Fibroblast of gingiva (primary cell): ENCODE measurements around the gene RIN2.
A peak's percentile ranks its signal among the peaks of the same experiment; 100 is the strongest.

Source experiments
- DNase-seq: peaks from one replicate; pipeline ENCODE4 v3.0.0-alpha.2; 2011; ENCODE audit warnings: low read depth

Gene RIN2, protein sequence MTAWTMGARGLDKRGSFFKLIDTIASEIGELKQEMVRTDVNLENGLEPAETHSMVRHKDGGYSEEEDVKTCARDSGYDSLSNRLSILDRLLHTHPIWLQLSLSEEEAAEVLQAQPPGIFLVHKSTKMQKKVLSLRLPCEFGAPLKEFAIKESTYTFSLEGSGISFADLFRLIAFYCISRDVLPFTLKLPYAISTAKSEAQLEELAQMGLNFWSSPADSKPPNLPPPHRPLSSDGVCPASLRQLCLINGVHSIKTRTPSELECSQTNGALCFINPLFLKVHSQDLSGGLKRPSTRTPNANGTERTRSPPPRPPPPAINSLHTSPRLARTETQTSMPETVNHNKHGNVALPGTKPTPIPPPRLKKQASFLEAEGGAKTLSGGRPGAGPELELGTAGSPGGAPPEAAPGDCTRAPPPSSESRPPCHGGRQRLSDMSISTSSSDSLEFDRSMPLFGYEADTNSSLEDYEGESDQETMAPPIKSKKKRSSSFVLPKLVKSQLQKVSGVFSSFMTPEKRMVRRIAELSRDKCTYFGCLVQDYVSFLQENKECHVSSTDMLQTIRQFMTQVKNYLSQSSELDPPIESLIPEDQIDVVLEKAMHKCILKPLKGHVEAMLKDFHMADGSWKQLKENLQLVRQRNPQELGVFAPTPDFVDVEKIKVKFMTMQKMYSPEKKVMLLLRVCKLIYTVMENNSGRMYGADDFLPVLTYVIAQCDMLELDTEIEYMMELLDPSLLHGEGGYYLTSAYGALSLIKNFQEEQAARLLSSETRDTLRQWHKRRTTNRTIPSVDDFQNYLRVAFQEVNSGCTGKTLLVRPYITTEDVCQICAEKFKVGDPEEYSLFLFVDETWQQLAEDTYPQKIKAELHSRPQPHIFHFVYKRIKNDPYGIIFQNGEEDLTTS

DNA sequence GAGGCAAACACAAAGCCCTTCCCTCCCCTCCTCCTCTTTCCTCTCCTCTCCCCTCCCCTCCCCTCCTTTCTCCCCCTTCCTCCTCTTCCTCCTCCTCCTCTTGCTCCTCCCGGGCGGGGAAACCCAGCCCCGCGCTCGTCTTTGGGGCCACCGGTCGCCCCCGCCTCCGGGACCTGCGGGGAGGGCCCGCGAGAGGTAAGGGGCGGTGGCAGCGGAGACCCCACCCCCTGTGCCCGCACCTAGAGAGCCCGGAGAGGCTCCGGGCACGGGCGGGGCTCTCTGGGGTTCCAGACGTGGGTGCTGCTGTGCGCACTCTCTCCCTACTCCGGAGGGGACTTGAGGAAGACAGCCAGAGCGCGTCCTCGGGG is at the start of gene RIN2:
Gene RIN2, plus strand, starts transcription at position 126 of the 368 bp plus-strand sequence. CDS start 131,344 bp downstream, outside the sequence.
- DNase-seq = no peak

DNA sequence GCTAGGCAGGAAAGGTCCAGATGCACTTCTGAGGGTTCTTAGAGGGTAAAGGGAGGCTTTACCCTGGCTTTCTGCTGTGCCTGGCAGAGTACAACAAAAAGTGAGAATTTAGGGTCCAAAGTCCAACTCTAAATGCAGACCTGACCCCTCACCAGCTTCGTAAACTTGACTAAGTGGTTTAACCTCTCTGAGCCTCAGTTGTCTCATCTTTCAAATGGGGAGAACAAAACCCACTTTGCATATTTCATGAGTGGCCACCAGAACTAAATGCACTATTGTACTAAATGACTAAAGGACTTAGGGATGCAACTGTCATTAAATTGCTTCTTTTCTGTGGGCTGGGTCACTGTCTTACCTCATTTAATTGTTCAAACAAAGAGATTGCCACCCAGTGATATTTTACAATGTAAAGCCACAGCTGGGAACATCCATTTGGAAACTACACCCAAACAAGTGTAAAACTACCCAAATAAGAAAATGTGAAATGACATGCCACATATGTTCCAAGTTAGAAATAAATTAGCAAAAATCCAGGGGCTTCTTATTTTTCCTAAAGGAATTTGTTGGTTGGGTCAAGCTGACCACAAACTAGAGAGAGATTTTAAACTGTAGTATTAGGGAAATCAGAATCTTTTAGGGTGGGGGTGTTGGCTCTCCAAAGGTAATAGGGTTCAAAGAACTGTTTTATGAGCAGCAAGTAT is 48.3 kb upstream of the RIN2 start:
- no peak for DNase-seq

DNA sequence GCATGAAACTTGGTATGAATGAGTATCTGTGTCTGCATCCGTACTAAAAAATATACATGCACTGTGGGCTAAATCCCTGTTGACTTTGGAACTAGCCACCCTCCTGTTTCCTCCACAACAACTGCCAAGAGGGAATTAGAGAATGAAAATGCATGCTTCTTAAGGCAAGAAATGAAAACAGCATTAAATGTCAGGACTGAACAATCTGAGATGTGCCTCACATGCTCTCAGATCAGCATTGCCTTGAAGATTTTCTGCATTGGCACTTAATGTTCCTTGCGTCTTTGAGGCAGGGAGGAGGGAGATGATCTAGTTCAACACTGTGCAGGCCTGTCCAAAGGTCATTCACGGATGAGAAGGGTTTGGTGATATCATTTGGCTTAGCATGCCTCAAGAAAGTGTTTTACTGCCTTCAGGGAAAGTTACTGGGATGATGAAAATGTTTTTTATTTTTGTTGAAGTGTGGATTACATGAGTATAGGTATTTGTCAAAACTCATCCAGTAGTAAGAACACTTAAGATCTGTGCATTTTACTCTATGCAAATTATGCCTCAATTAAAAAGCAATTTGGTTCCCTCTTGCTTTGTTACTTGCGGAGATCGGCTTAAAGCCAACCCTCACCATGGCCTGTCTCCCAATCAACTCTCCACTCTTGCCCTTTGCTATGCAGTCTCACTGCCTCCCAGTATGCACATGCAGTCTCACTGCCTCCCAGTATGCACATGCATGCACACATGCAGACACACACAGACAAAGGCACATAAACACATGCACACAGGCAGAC is 47.5 kb upstream of the RIN2 start:
- DNase-seq = peak; percentile 74

DNA sequence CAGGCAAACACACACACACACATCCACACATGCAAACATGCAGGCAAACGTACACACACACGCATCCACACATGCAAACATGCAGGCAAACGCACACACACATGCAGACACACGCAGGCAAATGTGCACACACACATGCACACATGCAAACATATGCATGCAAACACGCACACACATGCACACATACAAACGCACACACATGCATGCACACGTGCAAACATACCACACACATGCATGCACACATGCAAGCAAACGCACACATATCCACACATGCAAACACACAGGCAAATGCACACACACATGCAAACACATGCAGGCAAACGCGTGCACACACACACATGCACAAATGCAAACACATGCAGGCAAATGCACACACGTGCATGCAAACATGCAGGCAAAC is 46.9 kb upstream of the RIN2 start:
- no peak for DNase-seq

DNA sequence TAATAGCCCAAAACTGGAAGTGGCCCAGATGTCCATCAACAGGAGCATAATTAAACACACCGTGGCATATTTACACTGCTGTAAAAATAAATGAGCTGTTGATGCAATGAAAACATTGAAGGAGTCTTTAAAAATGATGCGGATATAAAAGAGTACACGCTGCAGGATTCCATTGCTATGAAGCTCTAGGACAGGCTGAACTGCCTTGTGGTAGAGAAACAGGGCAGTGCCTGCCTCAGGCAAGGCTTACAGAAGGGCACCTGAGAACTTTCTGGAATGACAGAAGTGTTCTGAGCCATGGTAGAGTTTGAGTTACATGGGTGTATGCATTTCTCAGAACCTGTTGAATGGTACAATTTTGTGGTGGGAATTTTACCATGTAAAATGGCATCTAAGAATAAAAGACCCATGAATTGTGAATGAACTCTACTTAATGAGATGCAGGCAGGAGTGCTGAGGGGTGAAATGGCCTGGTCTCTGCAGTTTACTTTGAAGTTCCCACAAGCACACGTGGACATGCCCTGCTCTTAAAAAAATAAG is 45.3 kb upstream of the RIN2 start:
- no peak for DNase-seq

DNA sequence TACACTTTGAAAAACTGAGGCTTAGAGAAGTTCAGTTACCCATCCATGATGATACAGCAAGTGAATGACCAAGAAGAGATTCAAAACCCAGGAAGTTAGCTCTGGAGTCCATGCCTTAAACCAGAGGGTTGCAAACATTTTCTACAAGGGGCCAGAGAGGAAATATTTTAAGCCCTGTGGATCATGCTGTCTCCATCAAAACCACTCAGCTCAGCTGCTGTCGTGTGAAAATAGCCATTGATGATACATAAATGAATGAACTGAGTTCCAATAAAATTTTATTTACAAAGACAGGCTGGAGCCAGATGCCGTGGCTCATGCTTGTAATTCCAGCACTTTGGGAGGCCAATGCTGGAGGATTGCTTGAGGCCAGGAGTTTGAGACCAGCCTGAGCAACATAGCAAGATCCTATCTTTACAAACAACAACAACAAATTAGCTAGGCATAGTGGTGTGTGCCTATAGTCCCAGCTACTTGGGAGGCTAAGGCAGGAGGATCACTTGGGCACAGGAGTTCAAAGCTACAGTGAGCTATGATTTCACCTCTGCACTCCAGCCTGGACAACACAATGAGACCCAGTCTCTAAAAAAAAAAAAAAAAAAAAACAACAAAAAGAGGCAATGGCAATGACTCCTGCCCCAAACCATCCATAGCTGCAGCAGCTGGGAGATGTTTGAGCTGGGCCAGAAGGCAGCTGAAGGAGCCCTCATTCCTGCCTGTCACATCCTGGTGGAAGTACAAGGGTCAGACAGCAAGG is 44.1 kb upstream of the RIN2 start:
- no peak for DNase-seq

DNA sequence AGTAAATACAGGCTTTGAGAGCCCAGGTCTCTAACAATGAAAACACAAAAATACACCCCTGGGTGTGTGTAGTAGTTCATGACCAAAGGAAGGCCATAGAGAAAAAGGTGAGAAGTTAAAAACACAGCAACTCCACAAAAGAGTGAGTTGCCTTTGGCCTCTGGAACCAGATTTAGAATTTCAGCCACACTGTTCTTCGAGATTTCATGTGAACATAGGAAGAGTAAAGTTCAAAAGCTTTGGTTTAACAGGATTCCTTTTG is 43.5 kb upstream of the RIN2 start:
- DNase-seq = no peak

DNA sequence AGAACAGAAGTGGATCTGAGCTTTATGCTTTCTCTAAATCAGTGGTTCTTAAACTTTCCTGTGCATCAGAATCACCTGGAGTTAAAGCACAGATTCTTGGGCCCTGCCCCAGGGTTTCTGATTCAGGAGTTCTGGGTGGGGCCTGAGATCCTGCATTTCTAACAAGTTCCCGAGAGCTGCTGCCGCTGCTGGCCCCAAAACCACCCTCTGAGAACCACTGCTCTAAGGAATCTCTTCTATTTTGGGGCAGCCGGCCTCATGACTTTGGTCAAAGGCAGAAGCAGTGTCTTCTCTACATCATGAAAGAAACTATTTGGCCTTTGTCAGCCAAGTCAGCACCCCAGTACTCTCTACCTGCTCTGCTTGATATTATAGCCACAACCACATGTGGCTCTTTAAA is 42.1 kb upstream of the RIN2 start:
- DNase-seq = no peak

DNA sequence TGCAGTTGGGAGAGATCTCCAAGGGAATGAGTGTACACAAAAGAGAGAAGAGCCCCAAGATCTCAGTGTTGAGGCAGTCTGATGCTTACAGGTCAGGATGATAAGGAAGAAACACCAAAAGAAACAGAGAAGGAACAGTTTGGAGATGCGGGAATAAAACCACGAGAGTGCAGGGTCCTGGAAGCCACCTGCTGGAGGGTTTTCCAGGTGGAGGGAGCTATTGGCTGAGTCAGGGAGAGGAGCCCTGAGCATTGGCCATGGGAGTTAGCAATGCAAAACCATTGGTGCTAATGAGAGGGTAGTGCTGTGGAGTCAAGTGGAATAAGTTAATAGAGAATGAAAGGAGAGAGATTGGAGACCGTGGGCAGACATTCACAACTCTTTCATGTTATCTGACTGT is 39.2 kb upstream of the RIN2 start:
- DNase-seq = no peak

DNA sequence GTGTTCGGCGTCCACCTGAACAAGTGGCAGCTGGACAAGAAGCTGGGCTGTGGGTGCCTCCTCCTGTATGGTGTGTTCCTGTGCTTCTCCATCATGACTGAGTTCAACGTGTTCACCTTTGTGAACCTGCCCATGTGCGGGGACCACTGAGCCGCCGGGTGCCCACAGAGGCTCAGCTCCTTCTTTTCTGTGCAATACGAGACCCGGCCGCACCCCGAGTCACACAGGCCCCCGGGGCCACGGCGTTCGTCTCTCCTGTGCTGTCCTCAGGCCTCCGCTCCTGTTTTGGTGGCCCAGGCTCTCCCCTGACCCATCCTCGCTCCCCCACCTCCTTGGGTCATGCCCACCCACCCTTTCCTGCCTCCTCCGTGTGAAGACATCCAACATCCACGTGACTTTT is 37.1 kb upstream of the RIN2 start:
- DNase-seq = no peak

DNA sequence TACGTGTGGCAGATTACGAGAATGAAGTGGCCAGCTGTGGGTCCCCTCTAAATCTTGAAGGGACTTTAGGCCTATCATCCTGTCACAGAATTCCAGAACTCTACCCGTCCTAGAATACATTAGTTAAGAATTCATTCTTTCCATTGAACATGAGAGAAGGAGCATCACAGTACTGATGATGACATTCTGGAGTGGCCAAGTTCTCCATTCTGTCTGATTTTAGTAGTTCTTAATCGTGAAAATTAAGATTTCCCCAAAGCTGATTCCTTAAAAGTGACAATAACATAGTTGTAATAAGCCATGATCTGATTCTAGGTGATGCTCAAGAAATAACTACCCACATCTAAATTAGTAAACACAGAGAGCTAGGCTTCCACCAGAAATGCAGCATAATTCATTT is 35.0 kb upstream of the RIN2 start:
- DNase-seq = no peak

DNA sequence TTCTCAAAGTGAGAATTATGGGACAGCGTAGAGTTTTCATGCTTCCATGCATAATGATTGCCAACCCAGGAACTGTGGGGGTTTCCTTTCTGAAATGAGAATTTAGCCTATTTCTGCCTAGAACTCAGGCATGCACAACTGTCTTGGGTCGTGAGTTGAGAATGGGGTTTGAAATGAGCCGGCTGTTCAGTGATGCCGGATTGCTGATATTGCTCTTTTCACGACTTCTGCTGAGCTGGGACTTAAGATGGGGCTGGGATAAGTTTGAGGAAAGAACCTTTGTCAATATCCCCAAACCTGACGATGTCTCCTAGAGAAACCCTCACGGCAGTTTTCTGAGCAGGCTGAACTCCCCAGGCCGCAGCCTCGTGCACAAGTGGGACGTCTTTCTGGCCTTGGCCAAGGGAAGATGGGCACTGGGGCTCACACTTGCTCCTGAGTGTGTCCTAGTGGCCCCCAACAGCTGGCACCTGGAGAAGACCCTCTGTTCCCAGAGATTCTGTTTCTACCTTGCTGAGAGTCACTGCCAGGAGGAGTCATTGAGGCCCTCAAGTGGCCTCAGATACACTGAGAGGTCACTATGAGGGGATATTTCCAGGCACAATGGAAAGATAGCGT is 34.1 kb upstream of the RIN2 start:
- no peak for DNase-seq

DNA sequence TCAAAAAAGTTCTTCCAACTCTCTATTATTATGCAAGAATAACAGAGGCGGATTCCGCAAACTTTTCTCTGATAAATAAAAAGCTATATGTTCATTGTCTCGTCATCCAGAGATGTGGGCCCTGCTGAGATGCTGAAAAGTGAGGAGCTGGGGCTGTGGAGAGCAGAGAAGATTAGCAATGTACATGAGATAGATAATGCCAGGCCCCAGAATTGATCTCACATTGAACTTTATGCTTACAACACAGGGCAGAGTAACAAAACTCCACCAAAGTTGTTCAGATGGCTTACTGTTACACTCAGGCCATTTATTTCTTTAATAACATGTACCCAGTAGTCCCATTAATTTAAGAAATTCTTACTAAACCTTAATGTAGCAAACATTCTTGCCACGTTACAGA is 32.7 kb upstream of the RIN2 start:
- DNase-seq = no peak

DNA sequence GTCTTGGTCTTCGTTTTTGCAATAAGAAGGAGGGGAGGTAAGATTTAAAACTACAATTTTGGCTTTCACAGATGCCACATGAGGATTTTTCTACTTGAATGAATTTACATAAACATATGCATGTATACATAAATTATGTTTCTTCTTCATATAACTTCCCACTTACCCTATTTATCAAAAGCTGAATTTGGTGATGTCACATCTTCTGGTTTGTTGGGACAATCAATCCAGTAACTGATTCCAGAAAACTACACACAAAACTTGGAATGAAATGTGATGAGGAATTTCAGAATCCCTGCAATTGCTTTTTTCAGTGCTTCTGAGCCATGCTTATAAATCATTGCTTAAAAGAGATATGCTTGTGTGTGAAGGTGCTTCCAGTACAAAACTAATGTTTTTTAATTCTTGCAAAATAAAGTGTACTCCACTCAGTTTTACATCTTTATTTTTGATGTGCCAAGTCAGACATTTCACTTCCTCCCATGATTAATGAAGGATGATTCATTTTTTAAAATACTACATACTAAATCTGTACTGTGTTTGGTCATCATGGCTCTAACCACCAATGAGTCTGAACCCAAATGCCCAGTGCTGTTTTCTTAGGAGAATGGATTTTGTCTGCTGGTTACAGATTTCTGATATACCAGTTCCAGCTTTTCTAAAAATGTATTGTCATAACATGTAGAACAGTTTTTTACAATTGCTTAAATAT is 32.1 kb upstream of the RIN2 start:
- no peak for DNase-seq

DNA sequence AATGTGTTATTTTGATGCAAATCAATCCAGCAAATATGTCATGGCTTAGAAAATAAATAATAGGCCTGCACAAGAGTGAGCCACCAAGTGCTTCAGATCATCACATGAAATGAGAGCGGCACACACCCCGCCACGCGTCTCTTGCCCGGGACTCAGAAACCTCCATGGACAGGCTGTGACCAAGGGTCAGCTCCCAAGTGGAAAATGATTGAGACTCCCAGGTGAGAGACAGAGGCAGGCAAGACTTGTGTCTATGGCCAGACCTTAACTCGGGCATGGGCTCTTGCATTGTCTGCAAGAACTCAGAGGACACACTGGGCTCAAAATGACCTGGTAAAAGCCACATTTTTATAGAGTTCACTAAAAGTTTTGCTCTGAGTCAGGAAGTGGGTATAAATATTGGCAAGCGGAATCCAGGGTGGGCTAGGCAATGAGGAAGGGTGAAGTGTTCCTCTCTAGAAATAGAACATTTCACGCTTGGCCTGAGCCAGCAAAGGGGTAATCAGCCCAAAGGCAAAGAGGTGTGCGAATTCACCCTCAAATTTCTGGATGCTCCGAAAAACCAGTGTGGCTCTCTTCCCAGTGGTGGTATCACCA is 30.7 kb upstream of the RIN2 start:
- DNase-seq = no peak

DNA sequence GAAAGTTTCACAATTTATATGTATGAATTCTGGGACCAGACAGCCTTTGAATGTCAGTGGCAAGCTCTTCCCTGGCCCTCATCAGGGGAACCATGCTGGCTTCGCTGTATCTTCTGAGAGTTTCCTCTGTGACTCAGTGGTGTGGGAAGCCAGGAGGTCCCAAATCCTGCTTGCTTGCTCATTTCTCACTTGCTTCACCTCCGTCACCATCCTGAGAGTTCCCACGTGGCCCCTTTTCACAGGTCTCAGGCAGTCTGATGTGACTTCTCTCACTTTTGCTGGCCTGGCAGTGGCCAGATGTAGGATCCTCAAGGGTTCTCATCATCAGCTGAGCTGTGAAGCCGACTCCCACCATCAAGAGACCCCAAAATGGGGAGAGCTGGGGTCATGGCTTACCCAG is 28.4 kb upstream of the RIN2 start:
- no peak for DNase-seq

DNA sequence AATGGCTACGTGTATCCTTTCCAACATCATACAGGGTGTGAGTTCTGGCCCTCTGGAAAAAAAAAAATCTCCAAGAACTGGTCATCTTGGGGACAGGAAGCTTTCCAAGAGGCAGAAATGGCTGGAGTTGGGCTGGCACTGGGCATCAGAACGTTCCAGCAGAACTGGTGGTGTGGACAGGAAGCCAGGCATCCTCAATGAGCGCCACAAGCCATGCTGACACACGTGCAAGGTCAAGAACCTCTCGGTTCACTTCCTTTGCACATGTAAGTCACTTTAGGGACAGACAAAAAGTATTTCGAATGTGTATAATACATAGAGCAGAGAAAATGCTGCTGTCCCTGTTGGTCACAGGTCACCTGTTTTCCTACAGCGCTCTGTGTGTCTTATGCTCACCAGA is 27.4 kb upstream of the RIN2 start:
- DNase-seq = no peak

DNA sequence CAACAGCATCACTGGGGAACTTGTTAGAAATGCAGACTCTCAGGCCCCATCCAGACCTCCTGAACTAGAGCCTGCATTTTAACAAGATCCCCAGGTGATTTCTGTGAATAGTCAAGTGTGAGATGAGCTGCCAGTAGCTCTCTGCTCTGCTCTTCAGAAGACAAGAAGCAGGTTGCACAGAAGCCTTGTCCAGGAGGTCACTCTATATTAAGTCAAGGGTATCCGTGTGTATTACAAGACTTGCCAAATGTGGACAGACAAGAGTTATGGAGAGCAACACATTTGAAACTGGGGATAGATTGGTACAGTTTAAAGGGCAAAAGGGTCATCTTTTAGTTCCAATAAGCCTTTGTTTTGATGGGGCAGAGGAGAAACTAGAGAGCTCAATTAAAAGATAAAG is 23.2 kb upstream of the RIN2 start:
- no peak for DNase-seq

DNA sequence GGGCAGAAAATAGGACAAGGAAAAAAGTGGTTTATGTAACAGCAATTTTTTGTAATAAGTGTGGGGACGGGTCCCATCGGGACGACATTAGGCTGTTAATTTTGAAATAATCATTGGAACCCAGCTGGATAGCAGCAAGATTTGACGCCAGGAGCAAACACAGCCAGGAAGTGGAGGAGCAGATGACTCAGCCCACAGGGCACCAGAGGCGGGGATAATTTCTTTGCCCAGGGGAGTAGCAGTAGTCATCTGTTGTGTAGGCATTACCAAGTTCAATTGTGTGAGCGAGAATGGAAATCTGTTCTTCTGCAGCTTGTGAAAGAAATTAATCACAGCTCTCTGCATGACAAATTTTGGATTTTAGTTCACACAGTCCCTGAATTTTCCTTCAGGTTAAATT is 22.6 kb upstream of the RIN2 start:
- peak; percentile 89 for DNase-seq

DNA sequence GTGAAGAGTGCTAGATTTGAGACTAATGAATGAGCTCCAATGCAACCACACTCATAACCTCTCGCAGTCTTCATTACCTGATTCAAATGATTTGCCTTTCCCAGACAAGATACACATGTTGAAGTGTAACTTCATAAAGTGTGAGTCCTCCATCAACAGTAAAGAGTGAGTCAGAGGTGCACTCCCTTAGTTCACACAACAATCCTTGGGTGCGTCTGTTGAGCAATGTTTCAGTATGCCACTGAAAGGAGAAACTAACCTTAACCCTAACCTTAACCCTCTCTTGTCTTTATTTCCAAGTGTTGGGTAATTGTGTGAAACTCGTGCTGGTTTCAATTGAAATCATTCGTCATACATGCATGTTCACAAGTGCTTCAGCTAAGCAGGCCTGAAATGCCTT is 21.0 kb upstream of the RIN2 start:
- DNase-seq = peak; percentile 79
